PFSK-1 (cell line): Measurements from ENCODE around the gene TP53AIP1.

Source experiments
- FOXP2 ChIP-seq: optimal IDR thresholded peaks from 2 replicates; pipeline ENCODE3; 2011; ENCODE audit warnings: borderline replicate concordance, control low read depth, inconsistent platforms; ENCODE audit not compliant: insufficient read depth; ENCODE audit errors: extremely low read length, extremely low read depth
- POLR2AphosphoS5 ChIP-seq: IDR thresholded peaks from 2 replicates; pipeline ENCODE4 v1.6.1; 2012; ENCODE audit warnings: low read depth, mild to moderate bottlenecking, control low read depth, low read length, moderate library complexity
- REST ChIP-seq, 2 experiments: IDR thresholded peaks; 2 replicates each; pipeline versions ENCODE4 v1.6.1 to v1.8.0; 2011 to 2012; ENCODE audit warnings: low read depth in 2 of 2, low read length in 2 of 2, control low read depth in 1 of 2, inconsistent platforms in 1 of 2, mild to moderate bottlenecking in 1 of 2, moderate library complexity in 1 of 2; ENCODE audit not compliant: insufficient read depth in 1 of 2
- SIN3A ChIP-seq: IDR thresholded peaks from 2 replicates; pipeline ENCODE4 v1.6.1; 2012; ENCODE audit warnings: mild to moderate bottlenecking, low read length, moderate library complexity, borderline replicate concordance; ENCODE audit not compliant: insufficient read depth
- TAF1 ChIP-seq: IDR thresholded peaks from 2 replicates; pipeline ENCODE4 v1.6.1; 2012; ENCODE audit warnings: low read length, control low read depth, borderline replicate concordance; ENCODE audit not compliant: insufficient read depth

Gene TP53AIP1

GRCh38 chr11:128919216-128919615 is 23.5 kb downstream of the TP53AIP1 start:
- TF ChIP-seq REST (IDR thresholded peaks at IDR 0.05; ENCODE audit: insufficient read depth in 1 of 2, low read depth in 2 of 2, low read length in 2 of 2) = no peak

- TF ChIP-seq TAF1 (no peak), POLR2AphosphoS5 (no peak)
Observed at GRCh38 chr11:128917144-128917724, 25.4 kb downstream of the TP53AIP1 start.

- no peak for TF ChIP-seq POLR2AphosphoS5
- TF ChIP-seq REST (IDR thresholded peaks at IDR 0.05; ENCODE audit: insufficient read depth in 1 of 2, low read depth in 2 of 2, low read length in 2 of 2) = no peak
- no peak for TF ChIP-seq SIN3A
- no peak for TF ChIP-seq FOXP2
- no peak for TF ChIP-seq TAF1
Observed at GRCh38 chr11:128916681-128917080, 26.0 kb downstream of the TP53AIP1 start.

GRCh38 chr11:128916037-128916572 is 26.6 kb downstream of the TP53AIP1 start:
- TF ChIP-seq FOXP2 (no peak), TAF1 (no peak), REST (IDR thresholded peaks at IDR 0.05; ENCODE audit: insufficient read depth in 1 of 2, low read depth in 2 of 2, low read length in 2 of 2) (no peak), SIN3A (no peak), POLR2AphosphoS5 (no peak)

- TF ChIP-seq FOXP2 (no peak), REST (IDR thresholded peaks at IDR 0.05; ENCODE audit: insufficient read depth in 1 of 2, low read depth in 2 of 2, low read length in 2 of 2) (no peak), TAF1 (no peak), POLR2AphosphoS5 (no peak), SIN3A (no peak)
Observed at GRCh38 chr11:128915149-128915521, 27.5 kb downstream of the TP53AIP1 start.
